Glutamatergic neuron (in vitro differentiated cells): ENCODE measurements around the gene PRDM10. TPM values are rescaled to one million over a fixed set of nuclear protein-coding genes. Genes with fewer than 3 reads are reported as not detected.

Source experiments
- DNase-seq: peaks from one replicate; pipeline ENCODE4 v3.0.0; 2022
- H3K27ac Mint-ChIP-seq: one replicate; pipeline ENCODE4 v1.8.0; 2020; ENCODE audit warnings: mild to moderate bottlenecking, mixed read lengths, inconsistent platforms; ENCODE audit not compliant: unreplicated experiment
- H3K27me3 Mint-ChIP-seq: one replicate; pipeline ENCODE4 v1.8.0; 2020; ENCODE audit warnings: mild to moderate bottlenecking, moderate library complexity, mixed read lengths, inconsistent platforms; ENCODE audit not compliant: unreplicated experiment
- H3K36me3 Mint-ChIP-seq: one replicate; pipeline ENCODE4 v1.8.0; 2020; ENCODE audit warnings: mild to moderate bottlenecking, mixed read lengths, inconsistent platforms; ENCODE audit not compliant: unreplicated experiment
- H3K4me1 Mint-ChIP-seq: one replicate; pipeline ENCODE4 v1.8.0; 2020; ENCODE audit warnings: mild to moderate bottlenecking, low read depth, mixed read lengths, inconsistent platforms; ENCODE audit not compliant: unreplicated experiment
- H3K4me3 Mint-ChIP-seq: one replicate; pipeline ENCODE4 v1.8.0; 2020; ENCODE audit warnings: mild to moderate bottlenecking, mixed read lengths, inconsistent platforms; ENCODE audit not compliant: unreplicated experiment
- H3K9me3 Mint-ChIP-seq: one replicate; pipeline ENCODE4 v1.8.0; 2020; ENCODE audit warnings: mild to moderate bottlenecking, moderate library complexity, mixed read lengths, inconsistent platforms; ENCODE audit not compliant: unreplicated experiment
- total RNA-seq: library from RNA; stranded (reverse); fragmentation: NEBNext Ultra II Directional; extraction: Animal tissue kit (Norgen Biotek cat#: 25700); gene quantifications from one replicate; pipeline ENCODE4 v1.2.1, GENCODE V29; 2021; ENCODE audit not compliant: unreplicated experiment
- TF ChIP-seq, protein P1 (sequence below): fragments of 200-600 bp; sonication (generic); IDR thresholded peaks from one replicate; pipeline ENCODE4 v1.5.0; 2021; ENCODE audit not compliant: partially characterized antibody, unreplicated experiment

The PRDM10 gene
- total RNA-seq, 1 donor from 2014 or later = 19.8 TPM

DNA sequence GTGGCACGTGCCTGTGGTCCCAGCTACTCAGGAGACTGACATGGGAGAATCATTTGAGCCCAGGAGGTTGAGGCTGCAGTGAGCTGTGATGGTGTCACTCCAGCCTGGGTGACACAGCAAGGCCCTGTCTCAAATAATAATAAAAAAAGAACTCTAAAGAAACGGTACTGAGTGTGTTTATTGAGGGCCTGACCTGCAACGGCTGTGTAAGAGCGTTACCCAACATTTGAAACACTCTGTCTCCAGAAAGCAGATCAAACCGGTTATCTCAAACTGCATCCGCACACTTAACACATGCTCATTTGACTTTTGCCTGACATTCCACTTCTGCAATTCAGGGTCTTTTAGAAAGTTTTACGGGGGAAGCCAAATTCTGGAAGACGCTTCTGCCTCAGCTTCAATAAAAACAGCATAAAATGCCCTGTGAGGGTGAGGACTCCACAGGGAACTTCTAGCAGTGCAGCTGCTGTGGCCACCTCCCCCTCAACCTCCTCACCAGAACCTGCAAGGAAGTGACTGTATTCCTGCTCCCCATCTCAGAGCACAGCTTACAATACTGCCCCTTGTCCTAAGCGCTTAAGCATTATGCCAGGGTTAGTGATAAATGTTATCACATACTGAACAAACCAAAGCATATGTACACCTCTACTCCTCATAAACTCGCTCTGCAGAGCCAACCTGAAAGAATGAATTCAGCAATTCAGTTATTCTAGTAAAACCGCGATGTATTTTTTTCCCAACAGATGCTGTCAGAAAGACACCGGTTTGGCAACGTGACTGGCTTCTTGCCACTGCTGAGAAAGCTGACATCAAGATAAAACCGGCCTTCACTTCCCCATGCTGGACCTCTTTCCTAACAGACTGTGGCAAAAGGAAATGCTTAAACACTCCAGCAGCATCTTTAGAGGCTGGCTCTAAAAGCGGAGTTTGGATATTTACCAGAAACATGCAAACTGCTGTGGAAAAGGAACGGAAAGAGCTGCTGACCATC lies 52.2 kb downstream of the PRDM10 start:
- Mint-ChIP-seq H3K9me3 (no peaks in the 10 kb centered on the region), H3K4me3 (peak overlapping the region; percentile 8), H3K27me3 (peaks cover 4% of the 10 kb centered on the region), H3K4me1 (peaks cover 25% of the 10 kb centered on the region), H3K27ac (peak overlapping the region; percentile 92), H3K36me3 (no peaks in the 10 kb centered on the region)
- TF ChIP-seq, protein P1, sequence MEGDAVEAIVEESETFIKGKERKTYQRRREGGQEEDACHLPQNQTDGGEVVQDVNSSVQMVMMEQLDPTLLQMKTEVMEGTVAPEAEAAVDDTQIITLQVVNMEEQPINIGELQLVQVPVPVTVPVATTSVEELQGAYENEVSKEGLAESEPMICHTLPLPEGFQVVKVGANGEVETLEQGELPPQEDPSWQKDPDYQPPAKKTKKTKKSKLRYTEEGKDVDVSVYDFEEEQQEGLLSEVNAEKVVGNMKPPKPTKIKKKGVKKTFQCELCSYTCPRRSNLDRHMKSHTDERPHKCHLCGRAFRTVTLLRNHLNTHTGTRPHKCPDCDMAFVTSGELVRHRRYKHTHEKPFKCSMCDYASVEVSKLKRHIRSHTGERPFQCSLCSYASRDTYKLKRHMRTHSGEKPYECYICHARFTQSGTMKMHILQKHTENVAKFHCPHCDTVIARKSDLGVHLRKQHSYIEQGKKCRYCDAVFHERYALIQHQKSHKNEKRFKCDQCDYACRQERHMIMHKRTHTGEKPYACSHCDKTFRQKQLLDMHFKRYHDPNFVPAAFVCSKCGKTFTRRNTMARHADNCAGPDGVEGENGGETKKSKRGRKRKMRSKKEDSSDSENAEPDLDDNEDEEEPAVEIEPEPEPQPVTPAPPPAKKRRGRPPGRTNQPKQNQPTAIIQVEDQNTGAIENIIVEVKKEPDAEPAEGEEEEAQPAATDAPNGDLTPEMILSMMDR = no peak
- DNase-seq = no peak

DNA sequence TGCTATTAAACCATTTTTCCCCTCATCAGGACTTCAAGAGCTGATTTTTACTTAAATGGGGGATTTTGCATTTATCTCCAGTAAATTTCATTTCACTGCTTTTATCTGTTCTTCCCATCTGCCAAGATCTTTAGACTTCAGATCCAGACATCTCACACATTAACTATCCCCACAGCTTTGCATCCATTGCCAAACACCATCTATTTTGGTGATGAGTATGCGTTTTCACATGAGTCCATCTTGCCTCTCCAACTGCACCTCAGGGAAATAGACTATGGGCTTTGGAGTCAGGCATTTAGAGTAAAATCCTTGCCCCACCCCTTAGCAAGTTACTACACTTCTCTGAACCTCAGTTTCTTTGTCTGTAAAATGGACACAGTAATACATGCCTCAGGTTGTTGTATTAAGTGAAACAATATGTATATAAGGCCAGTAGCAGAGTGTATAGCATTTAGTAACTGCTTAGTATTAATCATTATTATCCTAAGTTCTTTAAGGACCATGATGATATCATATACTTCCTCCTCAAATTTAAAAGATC lies 53.6 kb downstream of the PRDM10 start:
- Mint-ChIP-seq H3K36me3 (no peaks in the 10 kb centered on the region), H3K27ac (no peak overlapping the region), H3K4me1 (peaks cover 25% of the 10 kb centered on the region), H3K9me3 (no peaks in the 10 kb centered on the region), H3K27me3 (peaks cover 4% of the 10 kb centered on the region), H3K4me3 (no peak overlapping the region)
- TF ChIP-seq, protein P1 = no peak
- DNase-seq = no peak

DNA sequence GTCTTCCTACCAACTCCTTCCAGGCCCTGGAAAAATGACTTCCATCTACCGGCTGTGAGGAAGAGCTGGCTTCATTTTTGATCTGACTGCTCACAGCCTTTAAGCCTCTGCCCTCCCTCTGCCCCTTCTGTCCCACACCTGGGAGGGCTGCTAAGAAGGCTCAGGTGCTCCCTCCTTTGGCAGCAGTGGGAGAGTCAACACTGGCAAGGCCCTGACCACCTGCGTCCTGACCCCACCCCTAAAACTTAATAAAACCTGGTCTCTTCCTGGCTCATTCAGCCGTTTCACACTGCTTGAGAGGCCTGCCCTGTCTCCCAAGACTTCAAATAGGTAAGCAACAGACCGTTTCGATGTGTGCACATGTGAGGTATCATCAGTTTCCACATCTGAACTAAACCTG lies 55.2 kb downstream of the PRDM10 start:
- TF ChIP-seq, protein P1 = no peak
- H3K4me3 Mint-ChIP-seq = no peak overlapping the region
- H3K27ac Mint-ChIP-seq = no peak overlapping the region
- H3K27me3 Mint-ChIP-seq = peaks cover 4% of the 10 kb centered on the region
- no peaks in the 10 kb centered on the region for H3K36me3 Mint-ChIP-seq
- no peak for DNase-seq
- peaks cover 25% of the 10 kb centered on the region for H3K4me1 Mint-ChIP-seq
- H3K9me3 Mint-ChIP-seq = no peaks in the 10 kb centered on the region

DNA sequence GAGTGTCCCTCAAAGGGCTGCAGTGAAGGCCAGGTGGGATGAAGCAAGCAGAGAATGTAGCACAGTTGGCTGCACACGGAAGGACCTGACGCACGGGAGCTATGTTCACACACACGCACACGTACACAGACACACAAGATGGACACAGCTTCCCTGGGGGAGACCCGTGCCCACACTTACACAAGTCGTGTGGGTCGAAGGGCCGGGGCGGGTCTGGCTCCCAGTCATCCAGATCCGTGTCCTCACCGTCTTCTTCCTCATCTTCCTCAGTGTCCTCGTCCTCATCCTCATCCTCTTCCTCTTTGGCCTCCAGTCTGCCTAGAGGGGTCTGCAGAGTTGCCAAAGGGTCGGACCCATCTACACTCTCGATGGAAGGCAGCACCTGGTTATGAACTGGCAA lies 55.7 kb downstream of the PRDM10 start:
- H3K27ac Mint-ChIP-seq = no peak overlapping the region
- H3K36me3 Mint-ChIP-seq = no peaks in the 10 kb centered on the region
- peaks cover 24% of the 10 kb centered on the region for H3K4me1 Mint-ChIP-seq
- no peak overlapping the region for H3K4me3 Mint-ChIP-seq
- no peaks in the 10 kb centered on the region for H3K9me3 Mint-ChIP-seq
- no peak for DNase-seq
- TF ChIP-seq, protein P1 = no peak
- H3K27me3 Mint-ChIP-seq = peaks cover 2% of the 10 kb centered on the region

DNA sequence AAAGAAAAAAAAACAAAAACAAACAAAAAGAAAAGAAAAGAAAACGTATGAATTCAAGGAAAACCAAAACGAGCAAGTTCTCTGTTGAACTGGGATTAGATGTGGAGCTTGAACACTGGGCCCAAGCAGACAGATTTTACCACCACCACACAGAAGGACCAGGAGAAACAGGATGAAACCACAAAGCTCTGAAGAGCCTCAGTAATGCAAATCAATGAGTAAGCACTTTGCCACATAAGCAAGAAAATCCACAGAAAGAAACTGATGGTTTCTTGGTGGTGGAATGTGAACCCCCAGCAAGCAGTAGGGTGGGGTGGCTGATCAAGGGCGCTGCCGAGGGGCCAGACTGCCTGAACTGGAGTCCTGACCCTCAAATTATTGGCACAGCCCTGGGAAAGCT lies 56.4 kb downstream of the PRDM10 start:
- H3K4me1 Mint-ChIP-seq = peaks cover 18% of the 10 kb centered on the region
- DNase-seq = no peak
- H3K27me3 Mint-ChIP-seq = peaks cover 2% of the 10 kb centered on the region
- no peaks in the 10 kb centered on the region for H3K9me3 Mint-ChIP-seq
- H3K4me3 Mint-ChIP-seq = no peak overlapping the region
- TF ChIP-seq, protein P1 = no peak
- no peaks in the 10 kb centered on the region for H3K36me3 Mint-ChIP-seq
- no peak overlapping the region for H3K27ac Mint-ChIP-seq
